Colonic mucosa (tissue), 4 donors: ENCODE results near the gene TMEM263. TPM values are rescaled to one million over a fixed set of nuclear protein-coding genes. Genes with fewer than 3 reads are reported as not detected.

Source experiments
- DNase-seq: peaks from one replicate; pipeline ENCODE4 v3.0.0-alpha.2; 2020
- H3K27ac ChIP-seq: fragments of 200-600 bp; one replicate; pipeline ENCODE4 v1.8.0; 2021
- H3K27me3 ChIP-seq: fragments of 200-600 bp; one replicate; pipeline ENCODE4 v1.8.0; 2021
- H3K36me3 ChIP-seq: fragments of 200-600 bp; one replicate; pipeline ENCODE4 v1.8.0; 2021
- H3K4me1 ChIP-seq: fragments of 200-600 bp; one replicate; pipeline ENCODE4 v1.8.0; 2021; ENCODE audit warnings: mild to moderate bottlenecking
- H3K4me3 ChIP-seq: fragments of 200-600 bp; one replicate; pipeline ENCODE4 v1.8.0; 2021
- H3K9ac ChIP-seq, 2 donors: one replicate each; pipeline ENCODE4 v1.7.0; 2013; ENCODE audit warnings: control low read depth in 2 of 2, low read depth in 2 of 2, low read length in 2 of 2
- H3K9me3 ChIP-seq: fragments of 200-600 bp; one replicate; pipeline ENCODE4 v1.8.0; 2021
- CTCF ChIP-seq: fragments of 200-600 bp; IDR thresholded peaks from one replicate; pipeline ENCODE4 v1.8.0; 2022; ENCODE audit warnings: antibody characterized with exemption, mild to moderate bottlenecking
- intact Hi-C: fragments of 100-400 bp; cut with DNase I; formaldehyde crosslinking; loops from one replicate; pipeline ENCODE4 v1.14.1; 2022
- total RNA-seq, 2 donors: library from RNA; stranded (reverse); fragmentation: NEBNext Ultra II Directional in 1 of 2; extraction: Animal tissue kit (Norgen Biotek cat#: 25700) in 1 of 2; gene quantifications; one replicate each; pipeline ENCODE4 v1.2.1, GENCODE V29; 2021
- donor health status: healthy.
- donor health status: DM: no; HTN: no; CAD: no.
- donor health status: DM: no; HTN: no; CAD: no.

The TMEM263 gene
- total RNA-seq, 2 donors from 2014 or later: 29.6 to 41.9 TPM

- DNase-seq: no peak
- Histone ChIP-seq H3K27me3 (no peaks in the 10 kb centered on the region), H3K4me3 (no peak overlapping the region), H3K4me1 (no peaks in the 10 kb centered on the region), H3K9ac (no peak overlapping the region), H3K36me3 (no peaks in the 10 kb centered on the region), H3K27ac (no peak overlapping the region), H3K9me3 (no peaks in the 10 kb centered on the region)
- TF ChIP-seq CTCF: no peak
- intact Hi-C loops: loop anchor here (10.0 kb wide), 1 partner anchor 88 kb away; no protein-coding TSS in a partner anchor
Measured at GRCh38 chr12:107017042-107017441, 61.3 kb downstream of the TMEM263 start.

- Histone ChIP-seq H3K27ac (no peak overlapping the region), H3K36me3 (no peaks in the 10 kb centered on the region), H3K27me3 (no peaks in the 10 kb centered on the region), H3K4me3 (no peak overlapping the region), H3K9ac (no peak overlapping the region), H3K9me3 (no peaks in the 10 kb centered on the region), H3K4me1 (no peaks in the 10 kb centered on the region)
- DNase-seq: no peak
- intact Hi-C loops: loop anchor here (10.0 kb wide), 1 partner anchor 85 kb away; no protein-coding TSS in a partner anchor
- no peak for TF ChIP-seq CTCF
Measured at GRCh38 chr12:107019546-107019945, 63.8 kb downstream of the TMEM263 start.

Other genes starting within 250 kb of the TMEM263 start
- 10 to 100 TPM; 13.9 to 14.6 TPM for gene RIC8B, start 181.2 kb upstream of the TMEM263 start, total RNA-seq
- gene MTERF2, start 31.2 kb downstream of the TMEM263 start, total RNA-seq: 10 to 100 TPM in 1 of 2 donors, 1 to 10 TPM in 1; 9.3 to 11.6 TPM
- gene CRY1, start 137.6 kb downstream of the TMEM263 start, total RNA-seq: 10 to 100 TPM; 14.2 to 22.5 TPM